Loucy (cell line): Measurements from ENCODE around the gene POLR3K.

ENCODE experiments used
- EZH2phosphoT487 ChIP-seq: fragments of 200-600 bp; IDR thresholded peaks from 2 replicates; pipeline ENCODE4 v1.6.1; 2018; ENCODE audit warnings: antibody characterized with exemption, mild to moderate bottlenecking, moderate library complexity, borderline replicate concordance
- TF ChIP-seq, protein P1 (sequence below): fragments of 200-600 bp; sonication (generic); conservative IDR thresholded peaks from 2 replicates; pipeline ENCODE4 v1.5.1; 2014; ENCODE audit warnings: mild to moderate bottlenecking, antibody characterized with exemption, low read length

DNA sequence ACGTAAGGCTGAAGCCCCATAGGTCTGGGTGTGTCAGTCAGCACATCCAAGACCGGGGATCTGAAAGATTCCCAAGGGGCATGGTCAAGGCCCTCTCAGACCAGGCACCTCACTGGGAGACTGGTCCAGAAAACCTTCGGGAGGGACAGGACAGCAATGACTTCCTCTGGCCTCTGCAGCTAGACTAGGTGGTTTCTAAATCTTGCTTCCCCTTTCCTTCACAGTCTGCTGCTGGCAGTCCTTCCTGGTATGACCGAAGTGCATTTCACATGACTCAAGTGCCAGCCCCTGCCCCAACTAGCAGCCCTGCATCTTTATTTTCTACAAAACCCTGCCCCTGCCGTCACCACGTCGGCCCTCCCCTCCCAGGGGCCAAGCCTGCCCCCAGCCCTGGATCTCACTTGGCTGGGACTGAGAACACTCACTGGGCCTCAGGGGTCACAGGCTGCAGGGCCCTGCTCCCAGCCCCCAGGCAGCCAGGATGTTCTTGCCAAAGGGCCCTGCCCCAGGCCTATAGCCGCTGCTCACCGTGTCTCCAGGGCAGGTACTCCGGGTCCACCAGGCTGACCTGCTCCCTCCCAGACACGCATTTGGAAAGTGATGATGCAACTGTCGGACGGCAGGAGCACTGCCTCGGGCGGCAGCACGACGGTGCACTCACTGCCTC, 18.3 kb downstream of the POLR3K start:
- TF ChIP-seq, protein P1, sequence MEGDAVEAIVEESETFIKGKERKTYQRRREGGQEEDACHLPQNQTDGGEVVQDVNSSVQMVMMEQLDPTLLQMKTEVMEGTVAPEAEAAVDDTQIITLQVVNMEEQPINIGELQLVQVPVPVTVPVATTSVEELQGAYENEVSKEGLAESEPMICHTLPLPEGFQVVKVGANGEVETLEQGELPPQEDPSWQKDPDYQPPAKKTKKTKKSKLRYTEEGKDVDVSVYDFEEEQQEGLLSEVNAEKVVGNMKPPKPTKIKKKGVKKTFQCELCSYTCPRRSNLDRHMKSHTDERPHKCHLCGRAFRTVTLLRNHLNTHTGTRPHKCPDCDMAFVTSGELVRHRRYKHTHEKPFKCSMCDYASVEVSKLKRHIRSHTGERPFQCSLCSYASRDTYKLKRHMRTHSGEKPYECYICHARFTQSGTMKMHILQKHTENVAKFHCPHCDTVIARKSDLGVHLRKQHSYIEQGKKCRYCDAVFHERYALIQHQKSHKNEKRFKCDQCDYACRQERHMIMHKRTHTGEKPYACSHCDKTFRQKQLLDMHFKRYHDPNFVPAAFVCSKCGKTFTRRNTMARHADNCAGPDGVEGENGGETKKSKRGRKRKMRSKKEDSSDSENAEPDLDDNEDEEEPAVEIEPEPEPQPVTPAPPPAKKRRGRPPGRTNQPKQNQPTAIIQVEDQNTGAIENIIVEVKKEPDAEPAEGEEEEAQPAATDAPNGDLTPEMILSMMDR, result no peak
- no peak for TF ChIP-seq EZH2phosphoT487
